HG03571 (cell line): ENCODE results near the gene PANK4.

Experiments used
- ATAC-seq: cut with Tn5 transposase; IDR thresholded peaks from one replicate; pipeline ENCODE4 v1.9.1; 2021; ENCODE audit not compliant: unreplicated experiment

Gene PANK4

DNA sequence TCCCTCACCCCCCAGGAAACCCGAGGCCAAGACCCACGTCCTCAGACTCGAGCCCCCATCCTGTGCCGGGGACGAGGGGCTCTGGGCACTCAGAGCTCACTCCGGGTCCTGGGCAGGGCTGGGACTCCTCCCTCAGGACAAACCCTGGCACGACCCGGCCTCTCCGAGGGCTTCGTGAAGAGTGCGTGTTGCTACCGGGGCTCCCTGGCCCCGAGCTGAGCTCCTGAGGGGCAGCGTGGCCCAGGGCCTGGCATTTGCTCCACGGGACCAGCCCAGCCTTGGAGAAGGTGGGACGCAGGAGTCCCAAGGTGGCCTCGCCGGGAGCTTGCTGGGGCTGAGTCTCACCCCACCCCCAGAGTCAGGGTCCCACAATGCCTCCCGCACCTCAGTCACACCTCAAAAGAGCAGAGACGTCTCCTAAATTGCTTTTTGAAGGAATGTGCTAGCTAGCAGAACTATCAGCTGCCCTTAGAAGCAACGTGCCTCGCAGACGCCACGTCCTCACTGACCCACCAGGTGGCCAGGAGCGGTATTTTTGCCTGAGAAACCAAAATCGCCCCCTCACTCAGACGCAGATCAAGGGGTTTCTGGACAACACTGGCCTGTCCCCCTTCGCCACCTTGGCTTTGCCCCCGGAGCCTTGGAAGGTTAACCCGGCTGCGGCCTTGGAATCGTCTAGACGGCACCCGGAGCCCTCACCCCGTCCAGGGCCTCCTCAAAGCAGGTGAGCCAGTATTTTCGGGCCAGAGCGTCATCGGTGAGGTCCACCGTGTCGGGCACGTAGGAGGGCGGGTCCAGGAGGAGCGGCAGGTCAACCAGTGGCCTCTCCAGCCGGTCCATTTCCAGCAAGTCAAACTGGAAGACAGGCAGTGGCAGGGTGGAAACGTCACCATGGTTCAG is 11.3 kb downstream of the PANK4 start:
- ATAC-seq, result no peak

DNA sequence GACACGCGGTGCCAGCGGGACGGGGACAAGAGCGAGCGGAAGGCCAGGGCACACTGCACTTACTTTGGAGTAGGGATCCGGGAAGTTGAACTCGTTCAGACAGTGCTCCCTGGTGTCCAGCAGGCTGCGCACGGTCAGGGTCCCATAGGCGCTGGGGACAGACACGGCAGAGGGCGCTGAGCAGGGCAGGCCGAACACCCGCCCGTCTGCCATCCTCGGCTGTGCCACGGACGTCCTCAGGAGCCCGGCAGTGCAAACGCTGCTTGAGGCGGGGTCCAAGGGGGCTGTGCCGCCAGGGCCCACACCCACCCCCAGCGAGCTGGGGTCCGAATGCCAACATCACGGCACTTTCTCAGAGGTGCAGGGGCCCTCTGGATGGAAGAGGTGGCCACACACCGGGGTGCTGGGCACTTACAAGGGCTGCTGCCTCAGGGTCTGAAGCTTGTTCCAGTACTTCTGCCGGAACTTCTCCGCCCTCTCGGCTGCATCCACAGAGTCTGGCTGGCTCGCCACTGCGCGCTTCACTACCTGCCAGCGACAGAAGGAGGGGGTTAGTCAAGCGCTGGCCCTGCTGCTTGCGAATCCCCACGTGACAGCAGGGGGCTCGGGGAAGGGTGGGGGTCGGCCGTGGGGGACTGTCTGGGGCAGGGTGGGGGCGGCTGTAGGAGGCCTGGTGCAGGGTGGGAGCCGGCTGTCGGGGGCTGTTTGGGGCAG is 12.3 kb downstream of the PANK4 start:
- ATAC-seq, result no peak

DNA sequence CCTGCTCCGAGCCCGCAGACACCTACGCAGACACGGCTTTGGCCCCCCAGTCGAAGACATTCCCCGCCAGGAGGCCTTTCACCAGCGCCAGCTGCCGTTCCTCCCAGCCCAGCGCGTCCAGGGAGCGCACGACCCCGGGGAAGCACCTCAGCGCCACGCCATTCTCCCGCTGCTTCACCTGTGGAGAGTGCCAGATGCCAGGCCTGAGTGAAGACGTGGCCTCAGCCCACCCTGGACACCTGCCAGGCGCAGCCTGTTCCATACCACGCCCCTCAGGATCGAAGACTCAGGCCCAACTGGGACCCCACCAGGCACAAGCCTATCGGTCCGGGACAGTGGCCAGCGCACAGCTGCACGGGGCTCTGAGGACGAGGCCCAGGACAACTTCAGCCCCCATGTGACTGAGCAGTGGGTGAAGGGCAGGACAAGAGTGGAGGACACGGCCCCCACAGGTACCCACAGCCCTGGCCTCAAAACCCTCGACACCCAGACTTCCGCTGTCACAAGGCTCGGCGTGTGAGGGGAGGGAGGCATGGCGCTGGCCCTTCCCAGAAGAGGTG is 13.5 kb downstream of the PANK4 start:
- no peak for ATAC-seq

DNA sequence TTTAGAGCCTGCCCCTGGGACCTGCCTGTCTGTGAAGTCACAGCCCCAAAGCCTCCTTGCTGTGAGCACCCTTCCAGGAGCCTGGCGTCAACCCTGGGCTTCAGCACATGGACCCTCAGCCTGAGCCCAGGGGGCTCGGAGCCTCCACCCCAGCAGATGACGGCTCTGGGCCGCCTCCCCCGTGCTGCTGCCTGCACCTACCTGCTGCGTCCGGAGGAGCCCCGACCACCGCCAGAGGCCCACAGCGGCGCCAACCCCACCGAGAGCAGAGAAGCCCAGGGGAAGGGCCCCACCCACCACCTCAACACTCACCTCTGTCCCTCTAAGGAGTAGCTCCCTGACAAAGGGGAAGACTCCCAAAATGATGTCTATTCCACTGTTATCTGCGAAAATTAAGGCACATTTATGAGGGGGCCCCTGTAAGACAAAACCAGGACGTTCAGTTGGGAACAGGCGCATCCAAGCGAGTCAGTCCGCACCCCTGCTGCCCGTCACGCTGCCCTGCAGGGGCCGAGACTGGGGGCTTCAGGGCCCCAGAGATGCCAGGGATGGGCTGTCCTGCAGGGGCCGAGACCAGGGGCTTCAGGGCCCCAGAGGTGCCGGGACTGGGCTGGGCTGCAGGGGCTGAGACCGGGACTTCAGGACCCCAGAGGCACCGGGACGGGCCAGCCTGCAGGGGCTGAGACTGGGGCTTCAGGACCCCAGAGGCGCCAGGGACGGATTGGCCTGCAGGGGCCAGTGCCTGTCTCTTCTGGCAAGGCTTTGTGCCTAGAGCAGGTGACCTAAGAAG is 15.8 kb downstream of the PANK4 start:
- no peak for ATAC-seq

- ATAC-seq, result no peak
Measured at GRCh38 chr1:2509589-2509988, 16.8 kb downstream of the PANK4 start.

DNA sequence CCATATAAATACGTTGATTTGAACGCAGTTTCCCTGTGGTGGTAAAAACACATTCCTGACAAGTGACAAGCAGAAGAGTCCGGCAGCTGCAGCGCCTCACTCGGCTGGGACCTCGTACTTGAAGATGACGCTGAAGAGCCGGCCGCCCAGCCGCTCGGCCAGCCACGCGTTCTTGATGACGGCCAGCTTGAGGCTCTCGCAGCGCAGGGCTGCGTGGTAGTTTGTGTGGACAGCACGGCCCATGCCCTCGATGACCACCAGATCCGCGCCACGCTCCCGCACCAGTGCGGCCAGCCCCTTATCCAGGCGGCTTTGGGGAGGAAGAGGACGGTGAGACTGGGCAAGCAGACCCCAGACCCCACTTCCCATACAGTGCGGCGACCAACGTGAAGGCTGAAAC is 17.6 kb downstream of the PANK4 start:
- ATAC-seq, result no peak

DNA sequence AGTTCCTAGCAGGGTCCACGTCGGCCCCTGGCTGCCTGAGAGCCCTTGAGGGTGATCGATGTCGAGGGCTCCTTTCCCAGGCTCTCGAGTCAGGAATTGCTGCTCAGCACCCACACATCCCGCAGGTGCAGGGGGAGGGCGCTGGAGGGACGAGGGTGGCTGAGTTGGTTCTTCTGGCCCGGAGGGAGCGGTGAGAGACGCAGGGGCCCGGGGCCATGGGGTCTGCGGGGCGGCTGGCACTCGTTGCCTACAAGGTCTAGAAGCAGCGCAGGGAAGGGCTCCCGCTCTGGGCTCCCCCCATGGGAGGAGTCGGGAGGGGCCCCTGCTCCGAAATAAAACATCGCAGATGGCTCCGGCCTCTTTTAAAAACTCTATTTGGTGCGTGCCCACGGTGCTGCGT is 18.2 kb downstream of the PANK4 start:
- ATAC-seq, result no peak

- ATAC-seq, result no peak
Measured at GRCh38 chr1:2507744-2508155, 18.6 kb downstream of the PANK4 start.

GRCh38 chr1:2506901-2507565 is 19.4 kb downstream of the PANK4 start:
- ATAC-seq, result no peak

DNA sequence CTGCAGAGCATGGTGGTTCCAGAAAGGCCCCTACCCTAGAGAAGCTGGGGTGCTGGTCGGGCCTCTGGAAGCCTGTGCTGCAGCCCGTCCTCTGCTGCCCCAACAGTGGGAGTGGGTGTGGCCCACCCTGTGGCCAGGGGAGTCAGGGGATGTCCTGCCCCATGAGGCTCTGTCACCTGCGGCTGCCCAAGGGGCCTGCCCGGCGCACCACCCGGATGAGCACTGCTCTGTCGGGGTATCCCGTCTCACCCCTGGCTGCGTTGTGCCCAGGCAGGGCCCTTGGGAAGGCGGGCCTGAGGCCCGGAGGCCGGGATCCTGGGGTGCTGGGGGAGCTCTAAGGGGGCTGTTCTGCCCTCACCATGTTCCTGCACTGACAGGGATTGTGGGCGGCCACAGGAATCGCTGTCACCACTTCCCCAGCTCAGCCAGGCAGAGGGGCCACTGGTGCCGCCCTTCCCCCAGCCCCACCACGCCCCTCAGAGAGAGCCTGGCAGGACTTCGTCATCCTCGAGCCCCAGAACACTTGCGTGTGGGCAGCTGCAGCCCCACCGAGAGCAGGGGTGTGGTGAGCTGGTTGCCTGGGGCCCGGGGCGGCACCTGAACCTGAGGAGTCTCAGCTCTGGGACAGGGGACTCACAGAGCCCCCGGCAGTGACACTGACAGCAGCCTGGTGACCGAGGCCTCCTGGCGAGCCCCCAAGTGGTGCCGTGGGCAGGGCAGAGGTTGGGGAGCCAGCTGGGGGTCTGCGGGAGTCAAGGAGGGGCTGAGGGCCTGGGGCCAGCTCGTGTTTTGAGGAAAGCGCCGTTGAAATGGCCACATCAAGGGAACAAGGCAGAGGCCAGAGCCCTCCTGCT is 20.2 kb downstream of the PANK4 start:
- ATAC-seq, result no peak

- ATAC-seq, result no peak
Measured at GRCh38 chr1:2505461-2505994, 20.9 kb downstream of the PANK4 start.

DNA sequence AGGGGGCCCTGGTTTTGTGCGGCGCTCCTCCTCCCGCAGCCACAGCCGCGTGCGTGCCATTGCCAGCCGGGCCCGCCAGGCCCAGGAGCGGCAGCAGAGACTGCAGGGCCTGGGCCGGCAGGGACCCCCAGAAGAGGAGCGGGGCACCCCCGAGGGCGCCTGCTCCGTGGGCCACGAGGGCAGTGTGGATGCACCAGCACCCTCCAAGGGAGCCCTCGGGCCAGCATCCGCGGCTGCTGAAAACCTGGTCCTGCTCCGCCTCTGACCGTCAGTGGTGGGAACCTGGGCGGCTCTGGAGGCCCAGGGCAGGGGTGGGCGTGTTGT is 21.5 kb downstream of the PANK4 start:
- ATAC-seq, result no peak

DNA sequence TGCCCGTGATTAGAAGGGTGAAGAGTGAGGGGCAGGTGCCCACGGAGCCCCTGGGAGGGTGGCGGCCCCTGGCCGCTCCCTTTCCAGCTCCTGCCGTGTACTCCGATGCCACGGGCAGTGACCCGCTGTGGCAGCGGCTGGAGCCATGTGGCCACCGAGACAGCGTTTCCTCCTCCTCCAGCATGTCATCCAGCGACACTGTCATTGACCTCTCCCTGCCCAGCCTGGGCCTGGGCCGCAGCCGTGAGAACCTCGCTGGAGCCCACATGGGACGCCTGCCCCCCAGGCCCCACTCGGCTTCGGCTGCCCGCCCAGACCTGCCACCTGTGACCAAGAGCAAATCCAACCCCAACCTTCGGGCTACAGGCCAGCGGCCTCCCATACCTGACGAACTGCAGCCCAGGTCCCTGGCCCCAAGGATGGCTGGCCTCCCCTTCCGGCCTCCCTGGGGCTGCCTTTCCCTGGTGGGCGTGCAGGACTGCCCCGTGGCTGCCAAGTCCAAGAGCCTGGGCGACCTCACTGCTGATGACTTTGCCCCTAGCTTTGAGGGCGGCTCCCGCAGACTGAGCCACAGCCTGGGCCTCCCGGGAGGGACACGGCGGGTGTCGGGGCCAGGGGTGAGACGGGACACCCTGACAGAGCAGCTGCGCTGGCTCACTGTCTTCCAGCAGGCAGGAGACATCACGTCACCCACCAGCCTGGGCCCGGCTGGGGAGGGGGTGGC is 22.0 kb downstream of the PANK4 start:
- no peak for ATAC-seq

DNA sequence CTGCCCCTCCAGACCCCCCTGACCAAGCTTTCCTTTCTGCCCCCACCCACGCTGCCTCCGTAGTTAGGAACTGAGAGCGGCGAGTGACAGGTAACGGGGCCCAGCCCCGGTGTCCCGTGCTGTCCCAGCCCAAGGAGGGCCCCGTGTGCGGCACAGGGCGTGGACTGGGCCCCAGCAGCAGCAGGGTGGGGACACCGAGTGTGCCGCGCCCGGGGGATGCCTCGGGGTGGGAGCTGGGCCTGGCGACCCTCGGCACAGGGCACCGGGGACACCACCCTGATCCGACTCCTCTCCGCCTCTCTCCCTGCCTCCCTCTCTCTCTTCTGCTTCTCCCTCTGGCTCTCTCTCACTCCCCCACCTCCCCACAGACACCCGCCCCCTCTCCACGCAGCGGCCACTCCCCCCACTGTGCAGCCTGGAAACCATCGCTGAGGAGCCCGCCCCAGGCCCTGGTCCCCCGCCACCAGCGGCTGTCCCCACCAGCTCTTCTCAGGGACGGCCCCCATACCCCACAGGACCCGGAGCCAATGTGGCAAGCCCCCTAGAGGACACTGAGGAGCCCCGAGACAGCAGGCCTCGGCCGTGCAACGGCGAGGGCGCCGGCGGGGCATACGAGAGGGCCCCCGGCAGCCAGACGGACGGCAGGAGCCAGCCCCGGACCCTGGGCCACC is 22.7 kb downstream of the PANK4 start:
- no peak for ATAC-seq

- no peak for ATAC-seq
Measured at GRCh38 chr1:2502661-2503553, 23.5 kb downstream of the PANK4 start.

DNA sequence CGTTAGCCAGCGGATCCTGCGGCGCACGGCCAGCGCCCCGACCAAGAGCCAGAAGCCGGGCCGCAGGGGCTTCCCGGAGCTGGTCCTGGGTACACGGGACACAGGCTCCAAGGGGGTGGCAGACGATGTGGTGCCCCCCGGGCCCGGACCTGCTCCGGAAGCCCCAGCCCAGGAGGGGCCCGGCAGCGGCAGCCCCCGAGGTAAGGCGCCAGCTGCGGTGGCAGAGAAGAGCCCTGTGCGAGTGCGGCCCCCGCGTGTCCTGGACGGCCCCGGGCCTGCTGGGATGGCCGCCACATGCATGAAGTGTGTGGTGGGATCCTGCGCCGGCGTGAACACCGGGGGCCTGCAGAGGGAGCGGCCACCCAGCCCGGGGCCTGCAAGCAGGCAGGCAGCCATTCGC is 24.2 kb downstream of the PANK4 start:
- ATAC-seq, result no peak

DNA sequence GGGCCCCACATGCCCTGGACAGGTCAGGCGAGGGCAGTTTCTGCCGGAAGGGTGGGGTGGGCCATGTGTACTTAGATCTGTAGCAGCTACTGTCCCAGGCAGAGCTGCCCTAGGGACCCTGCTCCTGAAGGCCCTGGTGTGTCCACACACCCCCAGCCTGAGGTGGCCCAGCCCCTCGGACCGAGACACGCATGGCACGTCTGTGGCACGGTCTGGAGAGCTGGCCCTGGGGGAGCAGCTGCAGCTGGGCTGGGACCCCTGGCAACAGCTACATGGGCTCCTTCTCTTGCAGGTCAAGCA is 24.6 kb downstream of the PANK4 start:
- no peak for ATAC-seq
